Mesothelial cell of epicardium (in vitro differentiated cells): ENCODE measurements around the gene EPHA4. TPM values are rescaled to one million over a fixed set of nuclear protein-coding genes. Genes with fewer than 3 reads are reported as not detected.

Experiments
- DNase-seq, 2 experiments: peaks; one replicate each; pipeline ENCODE4 v3.0.0; 2021; ENCODE audit warnings: low spot score in 2 of 2; ENCODE audit not compliant: unreplicated experiment in 2 of 2
- H3K27ac Mint-ChIP-seq: 2 replicates; pipeline ENCODE4 v1.8.0; 2021; ENCODE audit warnings: mixed read lengths
- H3K27me3 Mint-ChIP-seq: 2 replicates; pipeline ENCODE4 v1.8.0; 2021; ENCODE audit warnings: low read depth, mixed read lengths
- H3K36me3 Mint-ChIP-seq: 2 replicates; pipeline ENCODE4 v1.8.0; 2021; ENCODE audit warnings: mixed read lengths
- H3K4me1 Mint-ChIP-seq: 2 replicates; pipeline ENCODE4 v1.8.0; 2021; ENCODE audit warnings: mixed read lengths
- H3K4me3 Mint-ChIP-seq: 2 replicates; pipeline ENCODE4 v1.8.0; 2021; ENCODE audit warnings: mild to moderate bottlenecking, moderate library complexity, mixed read lengths
- H3K9me3 Mint-ChIP-seq: 2 replicates; pipeline ENCODE4 v1.8.0; 2021; ENCODE audit warnings: mixed read lengths
- total RNA-seq: library from RNA; stranded (reverse); gene quantifications from 3 replicates; pipeline ENCODE4 v1.2.1, GENCODE V29; 2021
- TF ChIP-seq, protein P1 (sequence below): fragments of 200-600 bp; sonication (generic); IDR thresholded peaks from one replicate; pipeline ENCODE4 v1.5.0; 2021; ENCODE audit warnings: antibody characterized with exemption; ENCODE audit not compliant: unreplicated experiment

EPHA4 gene
- total RNA-seq, 1 donor from 2014 or later, result 20.5 TPM

DNA sequence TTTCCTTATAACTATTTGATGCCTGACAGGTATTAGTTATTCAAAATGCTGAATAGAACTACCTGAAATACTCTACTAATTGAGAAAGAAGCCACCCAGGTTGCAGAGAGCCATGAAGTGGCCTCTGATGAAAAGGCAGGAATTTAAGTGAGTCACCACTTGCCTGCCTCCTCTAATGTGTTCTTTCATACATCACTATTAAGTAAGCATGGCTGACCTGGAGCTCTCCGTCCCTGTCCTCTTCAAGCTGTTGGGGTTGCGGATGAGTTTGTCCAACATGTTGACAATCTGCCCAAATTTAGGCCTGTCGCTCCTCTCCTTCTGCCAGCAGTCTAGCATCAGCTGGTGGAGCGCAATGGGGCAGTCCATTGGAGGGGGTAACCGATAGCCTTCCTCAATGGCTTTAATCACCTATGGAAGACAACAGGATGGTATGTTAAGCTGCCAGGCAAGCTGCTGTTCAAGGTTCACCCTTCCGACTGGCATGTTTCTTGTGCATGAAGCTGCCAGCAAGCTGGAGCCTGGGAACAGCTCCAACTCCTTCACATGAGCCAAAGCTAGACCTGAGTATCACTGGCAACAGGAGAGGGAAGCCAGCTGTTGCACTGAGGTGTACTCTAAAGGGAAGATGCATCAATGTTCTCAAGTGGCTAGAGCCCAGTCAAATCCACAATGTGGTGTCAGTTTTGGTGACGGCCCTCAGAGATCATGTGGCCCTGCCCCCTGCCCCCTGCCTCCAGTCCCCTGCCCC is 142.2 kb downstream of the EPHA4 start:
- no peak for DNase-seq
- H3K9me3 Mint-ChIP-seq, result peaks cover 6% of the 10 kb centered on the region
- H3K27ac Mint-ChIP-seq, result no peak overlapping the region
- TF ChIP-seq, protein P1, sequence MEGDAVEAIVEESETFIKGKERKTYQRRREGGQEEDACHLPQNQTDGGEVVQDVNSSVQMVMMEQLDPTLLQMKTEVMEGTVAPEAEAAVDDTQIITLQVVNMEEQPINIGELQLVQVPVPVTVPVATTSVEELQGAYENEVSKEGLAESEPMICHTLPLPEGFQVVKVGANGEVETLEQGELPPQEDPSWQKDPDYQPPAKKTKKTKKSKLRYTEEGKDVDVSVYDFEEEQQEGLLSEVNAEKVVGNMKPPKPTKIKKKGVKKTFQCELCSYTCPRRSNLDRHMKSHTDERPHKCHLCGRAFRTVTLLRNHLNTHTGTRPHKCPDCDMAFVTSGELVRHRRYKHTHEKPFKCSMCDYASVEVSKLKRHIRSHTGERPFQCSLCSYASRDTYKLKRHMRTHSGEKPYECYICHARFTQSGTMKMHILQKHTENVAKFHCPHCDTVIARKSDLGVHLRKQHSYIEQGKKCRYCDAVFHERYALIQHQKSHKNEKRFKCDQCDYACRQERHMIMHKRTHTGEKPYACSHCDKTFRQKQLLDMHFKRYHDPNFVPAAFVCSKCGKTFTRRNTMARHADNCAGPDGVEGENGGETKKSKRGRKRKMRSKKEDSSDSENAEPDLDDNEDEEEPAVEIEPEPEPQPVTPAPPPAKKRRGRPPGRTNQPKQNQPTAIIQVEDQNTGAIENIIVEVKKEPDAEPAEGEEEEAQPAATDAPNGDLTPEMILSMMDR, result no peak
- H3K4me1 Mint-ChIP-seq, result peaks cover 14% of the 10 kb centered on the region
- H3K27me3 Mint-ChIP-seq, result no peaks in the 10 kb centered on the region
- peaks cover 27% of the 10 kb centered on the region for H3K36me3 Mint-ChIP-seq
- no peak overlapping the region for H3K4me3 Mint-ChIP-seq

DNA sequence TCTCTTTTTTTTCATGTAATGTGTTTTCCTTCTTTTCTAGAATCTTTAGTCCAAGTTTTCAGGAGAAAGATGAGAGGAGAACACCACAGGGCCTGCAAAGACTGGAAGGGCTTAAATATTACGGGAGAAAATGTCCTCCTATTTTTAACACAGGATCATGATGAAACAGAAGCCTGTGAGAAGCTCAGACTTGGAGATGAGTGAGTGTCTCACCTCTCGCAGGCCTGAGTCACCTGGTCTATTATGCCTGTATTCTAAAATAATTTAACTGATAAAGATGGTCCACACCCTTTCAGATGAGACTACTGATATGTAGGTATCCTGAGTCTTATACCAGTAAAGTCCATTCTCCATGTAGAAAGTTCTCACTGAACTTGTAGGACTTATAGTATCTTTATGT is 143.2 kb downstream of the EPHA4 start:
- no peaks in the 10 kb centered on the region for H3K27me3 Mint-ChIP-seq
- no peak for DNase-seq
- H3K36me3 Mint-ChIP-seq, result peaks cover 27% of the 10 kb centered on the region
- no peak overlapping the region for H3K4me3 Mint-ChIP-seq
- peaks cover 5% of the 10 kb centered on the region for H3K4me1 Mint-ChIP-seq
- H3K9me3 Mint-ChIP-seq, result peaks cover 2% of the 10 kb centered on the region
- H3K27ac Mint-ChIP-seq, result no peak overlapping the region
- TF ChIP-seq, protein P1, result no peak

DNA sequence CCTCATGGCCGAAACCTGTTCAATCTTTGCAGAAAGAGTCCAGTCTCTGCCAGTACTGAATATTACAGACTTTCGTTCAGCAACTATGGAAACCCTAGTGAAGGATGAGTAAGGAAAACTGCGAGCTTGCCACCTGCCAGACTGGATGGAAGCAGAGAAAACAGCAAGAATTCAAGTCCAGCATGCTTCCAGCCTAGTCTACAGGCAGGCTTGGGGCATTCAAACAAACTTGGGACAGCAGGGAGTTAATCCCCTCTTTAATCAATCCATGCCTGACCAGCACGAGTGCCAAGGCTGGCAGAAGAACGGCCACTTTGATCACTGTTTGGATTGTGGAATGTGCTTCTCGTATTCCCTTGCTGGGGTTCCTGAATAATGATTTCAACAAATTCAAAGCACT is 145.2 kb downstream of the EPHA4 start:
- Mint-ChIP-seq H3K4me3 (no peak overlapping the region), H3K4me1 (peaks cover 11% of the 10 kb centered on the region), H3K27ac (no peak overlapping the region), H3K9me3 (no peaks in the 10 kb centered on the region), H3K27me3 (no peaks in the 10 kb centered on the region), H3K36me3 (peaks cover 21% of the 10 kb centered on the region)
- no peak for DNase-seq
- TF ChIP-seq, protein P1, result no peak

DNA sequence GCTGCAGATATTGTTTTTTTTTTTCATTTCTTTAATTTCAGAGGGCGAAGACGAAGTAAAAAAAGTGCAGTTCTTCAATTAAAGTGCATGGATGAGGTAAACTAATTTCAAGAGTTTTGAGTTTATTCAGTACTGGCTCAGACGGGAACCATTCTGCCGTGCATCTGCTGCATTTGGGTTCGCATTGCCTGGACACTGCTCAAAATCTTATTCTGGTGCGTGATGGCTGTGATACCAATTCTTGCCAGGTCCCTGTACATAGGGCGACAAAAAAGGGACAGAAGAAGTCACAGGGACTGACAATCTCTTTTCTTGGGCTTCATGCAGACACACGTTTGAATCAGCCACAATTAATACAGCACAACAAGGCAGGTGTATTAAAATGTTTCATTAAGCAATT is 146.2 kb downstream of the EPHA4 start:
- TF ChIP-seq, protein P1, result no peak
- Mint-ChIP-seq H3K27ac (no peak overlapping the region), H3K36me3 (peaks cover 21% of the 10 kb centered on the region), H3K27me3 (no peaks in the 10 kb centered on the region), H3K4me3 (no peak overlapping the region), H3K9me3 (no peaks in the 10 kb centered on the region), H3K4me1 (peaks cover 11% of the 10 kb centered on the region)
- DNase-seq, result no peak

GRCh38 chr2:221425353-221425752 is 146.8 kb downstream of the EPHA4 start:
- Mint-ChIP-seq H3K4me1 (peaks cover 11% of the 10 kb centered on the region), H3K4me3 (no peak overlapping the region), H3K27me3 (no peaks in the 10 kb centered on the region), H3K9me3 (no peaks in the 10 kb centered on the region), H3K36me3 (peaks cover 19% of the 10 kb centered on the region), H3K27ac (no peak overlapping the region)
- TF ChIP-seq, protein P1, result no peak
- no peak for DNase-seq
